GM20431 (cell line): ENCODE data around the gene RHBDD3.

Experiments
- in situ Hi-C: fragments of 300-500 bp; cut with MseI, MboI; formaldehyde crosslinking; loops from one replicate; pipeline ENCODE4 v1.15.0; 2020; ENCODE audit warnings: low sequenced_read_pairs; ENCODE audit not compliant: unreplicated experiment

The RHBDD3 gene

DNA sequence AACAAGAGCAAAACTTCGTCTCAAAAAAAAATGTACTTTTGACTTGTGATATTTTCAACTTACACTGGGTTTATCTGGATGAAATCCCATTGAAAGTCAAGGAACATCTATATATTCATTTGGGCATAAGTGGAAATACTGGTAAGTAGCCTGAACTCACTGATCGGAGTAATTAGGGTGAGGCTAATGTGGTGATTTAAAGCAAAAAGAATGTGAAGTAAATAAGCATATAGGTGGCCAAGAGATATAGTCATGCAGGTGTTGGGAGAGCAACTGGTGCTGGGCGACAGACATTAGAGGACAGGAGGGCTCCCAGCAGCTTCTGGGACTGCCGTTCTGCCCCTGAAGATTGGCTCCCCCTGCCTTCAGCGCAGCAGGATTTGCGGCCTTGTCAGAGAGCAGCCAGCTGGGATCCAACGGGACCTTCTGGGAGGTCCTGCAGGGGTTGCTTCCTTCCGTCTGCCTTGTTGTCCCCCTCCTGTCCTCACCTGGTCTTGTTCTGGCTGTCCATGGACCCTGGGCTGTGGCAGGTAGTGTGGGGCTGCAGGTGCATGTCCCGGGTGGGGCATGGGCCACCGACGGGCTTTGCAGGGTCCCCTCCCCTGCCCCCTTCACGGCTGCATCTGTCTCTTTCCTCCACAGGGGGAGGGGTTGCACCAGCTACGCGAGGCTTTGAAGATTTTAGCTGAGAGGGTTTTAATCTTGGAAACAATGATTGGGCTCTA, 14.1 kb downstream of the RHBDD3 start:
- in situ Hi-C loops, result no loop called here

DNA sequence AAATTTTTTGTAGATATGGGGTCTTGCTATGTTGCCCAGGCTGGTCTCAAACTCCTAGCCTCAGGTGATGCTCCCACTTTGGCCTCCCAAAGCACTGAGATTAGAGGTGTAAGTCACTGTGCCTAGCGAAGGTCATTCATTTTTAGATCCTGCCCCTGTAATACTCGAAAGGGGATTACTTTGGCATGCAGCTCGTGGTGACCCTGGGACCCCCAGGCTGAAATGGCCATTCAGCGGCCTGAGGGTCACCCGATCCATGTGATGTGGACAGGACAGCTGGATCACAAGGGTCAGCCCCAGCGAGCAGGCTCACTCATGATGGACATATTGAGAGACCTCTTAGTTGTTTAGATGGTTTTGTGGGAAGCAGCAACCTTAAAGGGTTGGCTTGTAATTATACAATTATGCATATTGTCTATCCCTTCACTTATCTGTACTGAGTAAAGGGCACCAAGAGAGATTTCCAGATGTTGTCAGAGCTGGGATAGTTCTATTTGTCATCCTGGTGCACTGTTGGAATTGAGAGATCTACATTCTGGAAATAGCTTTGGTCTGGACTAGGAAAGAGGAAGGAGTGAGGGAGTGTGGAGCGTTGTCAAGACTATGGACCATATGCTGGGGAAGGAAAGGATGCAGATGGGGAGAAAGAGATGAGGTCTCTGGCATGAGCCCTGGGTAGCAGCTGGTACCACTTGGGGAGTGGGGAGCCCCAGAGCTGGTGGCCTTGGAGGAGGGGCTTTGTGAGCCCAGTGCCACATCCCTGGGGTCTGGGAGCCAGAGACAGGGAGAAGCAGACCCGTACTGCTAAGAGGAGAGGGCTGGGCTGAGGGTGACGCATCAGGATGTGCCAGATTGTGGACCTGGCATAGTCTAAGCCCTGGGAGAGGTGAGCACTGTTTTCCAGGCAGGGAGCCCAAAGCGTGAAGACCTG, 15.5 kb downstream of the RHBDD3 start:
- in situ Hi-C loops, result no loop called here

DNA sequence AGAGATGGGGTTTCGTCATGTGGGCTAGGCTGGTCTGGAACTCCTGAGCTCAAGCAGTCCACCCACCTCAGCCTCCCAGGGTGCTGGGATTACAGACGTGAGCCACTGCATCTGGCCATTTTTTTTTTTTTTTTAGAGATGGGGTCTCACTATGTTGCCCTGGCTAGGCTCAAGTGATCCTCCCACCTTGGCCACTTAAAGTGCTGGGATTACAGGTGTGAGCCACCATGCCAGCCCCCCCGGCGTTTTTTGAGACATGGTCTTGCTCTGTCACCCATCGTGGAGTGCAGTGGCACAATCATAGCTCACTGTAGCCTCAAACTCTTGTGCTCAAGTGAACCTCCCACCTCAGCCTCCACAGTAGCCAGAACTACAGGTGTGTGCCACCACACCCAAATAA, 16.5 kb downstream of the RHBDD3 start:
- in situ Hi-C loops, result no loop called here

DNA sequence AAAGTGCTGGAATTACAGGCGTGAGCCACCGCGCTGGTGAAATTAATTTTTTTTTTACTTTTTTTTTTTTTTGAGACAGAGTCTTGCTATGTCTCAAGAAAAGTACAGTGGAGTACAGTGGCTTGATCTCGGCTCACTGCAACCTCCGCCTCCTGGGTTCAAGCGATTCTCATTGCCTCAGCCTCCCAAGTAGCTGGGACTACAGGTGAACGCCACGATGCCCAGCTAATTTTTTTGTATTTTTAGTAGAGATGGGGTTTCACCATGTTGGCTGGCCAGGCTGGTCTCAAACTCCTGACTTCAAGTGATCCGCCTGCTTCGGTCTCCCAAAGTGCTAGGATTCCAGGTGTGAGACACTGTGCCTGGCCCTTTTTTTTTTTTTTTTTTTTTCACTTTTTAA, 19.9 kb downstream of the RHBDD3 start:
- in situ Hi-C loops, result loop anchor here (25.0 kb wide), 1 partner anchor 636 kb away; no protein-coding TSS in a partner anchor

DNA sequence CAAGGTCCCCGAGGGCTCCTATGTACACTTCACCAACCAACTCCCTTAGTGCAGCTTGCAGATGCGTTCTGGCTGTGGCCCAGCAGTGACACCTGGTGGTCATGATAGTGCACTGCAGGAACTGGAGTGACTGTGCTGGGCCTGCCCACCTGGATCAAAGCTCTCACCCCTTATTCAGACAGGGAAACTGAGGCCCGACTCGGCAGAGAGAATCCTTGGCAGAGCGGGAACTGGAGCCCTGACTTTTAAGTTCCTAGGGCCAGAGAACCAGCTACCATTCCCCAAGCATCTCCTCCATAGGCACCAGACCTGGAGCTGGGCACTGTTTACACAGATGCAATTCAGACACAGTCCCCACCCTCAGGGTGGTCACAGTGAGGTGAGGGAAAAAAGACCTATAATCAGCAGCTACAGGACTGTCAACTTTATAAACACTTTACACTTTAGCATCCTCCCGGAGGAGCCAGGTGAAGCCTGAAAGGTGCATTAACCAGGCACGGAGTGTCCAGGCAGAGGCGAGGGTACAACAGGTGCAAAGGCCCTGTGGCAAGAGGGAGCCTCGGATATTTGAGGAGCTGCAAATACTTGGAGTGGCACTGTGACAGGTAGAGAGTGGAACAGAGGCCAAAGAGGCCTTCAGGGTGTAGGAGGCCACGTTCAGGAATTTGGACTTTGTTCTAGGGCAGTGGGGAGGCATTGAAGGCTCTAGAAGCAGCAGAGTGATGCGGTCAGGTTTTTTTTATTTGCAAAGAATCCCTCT, 22.0 kb downstream of the RHBDD3 start:
- in situ Hi-C loops, result loop anchor here (25.0 kb wide), 1 partner anchor 634 kb away; no protein-coding TSS in a partner anchor

DNA sequence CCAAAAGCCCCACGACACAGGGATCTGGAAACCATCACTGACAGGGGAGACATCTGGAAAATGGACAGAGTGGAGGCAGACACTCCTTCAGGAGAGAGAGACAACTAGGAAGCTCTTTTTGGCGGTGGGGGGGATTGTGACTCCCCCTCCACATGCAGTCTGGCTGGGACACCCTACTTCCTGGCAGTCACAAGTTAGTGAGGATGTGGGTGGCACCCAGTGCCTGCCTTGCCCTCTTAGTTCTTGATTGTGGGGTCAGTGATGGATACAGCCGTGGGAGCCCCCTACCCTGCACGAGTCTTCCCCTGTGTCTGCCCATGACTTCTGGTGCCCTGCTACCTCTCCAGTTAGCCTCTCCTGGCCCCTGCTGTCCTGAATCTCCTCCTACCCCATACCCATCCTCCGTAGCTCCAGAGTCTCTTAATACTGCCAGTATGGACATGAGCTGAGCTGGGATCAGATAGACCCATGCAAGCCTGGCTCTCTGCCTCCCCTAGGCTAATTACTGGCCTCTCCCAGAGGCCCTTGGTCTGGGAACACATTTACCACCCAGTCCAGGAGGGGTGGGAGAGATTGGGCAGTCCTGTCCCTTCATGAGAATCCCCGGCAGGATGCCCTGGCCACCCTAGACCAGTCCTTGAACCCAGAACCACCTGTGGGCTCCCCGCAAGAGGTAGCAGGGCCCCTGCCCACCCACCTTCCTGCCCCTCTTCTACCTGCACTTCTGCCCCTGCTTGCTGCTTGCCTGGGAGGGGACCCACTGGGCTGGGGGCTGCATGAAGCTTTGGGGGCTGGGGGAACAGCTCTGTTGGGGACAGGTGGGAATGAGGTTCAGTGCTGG, 22.8 kb downstream of the RHBDD3 start:
- in situ Hi-C loops, result loop anchor here (25.0 kb wide), 1 partner anchor 633 kb away; no protein-coding TSS in a partner anchor

DNA sequence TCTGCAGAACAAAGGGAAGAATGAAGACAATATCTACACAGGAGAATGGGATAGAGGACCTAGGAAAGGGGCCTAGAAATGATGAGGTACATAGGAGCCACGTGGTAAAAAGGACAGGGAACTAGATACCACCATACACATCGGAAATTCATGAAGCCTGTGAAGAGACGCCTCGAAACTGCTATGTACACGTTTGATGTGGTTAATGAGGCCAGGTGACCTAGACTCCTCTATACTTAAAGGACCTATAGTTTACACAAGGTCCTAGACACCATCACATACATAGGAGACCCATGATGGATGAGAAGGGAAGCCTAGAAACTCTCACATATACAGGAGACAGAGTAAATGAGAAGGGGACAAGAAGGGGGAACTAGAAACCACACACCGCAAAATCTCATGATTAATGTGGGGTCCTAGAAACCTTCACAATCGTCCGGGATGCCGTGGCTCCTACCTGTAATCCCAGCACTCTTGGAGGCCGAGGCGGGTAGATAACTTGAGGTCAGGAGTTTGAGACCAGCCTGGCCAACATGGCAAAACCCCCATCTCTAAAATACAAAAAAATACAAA, 23.8 kb downstream of the RHBDD3 start:
- in situ Hi-C loops, result loop anchor here (25.0 kb wide), 1 partner anchor 632 kb away; no protein-coding TSS in a partner anchor

DNA sequence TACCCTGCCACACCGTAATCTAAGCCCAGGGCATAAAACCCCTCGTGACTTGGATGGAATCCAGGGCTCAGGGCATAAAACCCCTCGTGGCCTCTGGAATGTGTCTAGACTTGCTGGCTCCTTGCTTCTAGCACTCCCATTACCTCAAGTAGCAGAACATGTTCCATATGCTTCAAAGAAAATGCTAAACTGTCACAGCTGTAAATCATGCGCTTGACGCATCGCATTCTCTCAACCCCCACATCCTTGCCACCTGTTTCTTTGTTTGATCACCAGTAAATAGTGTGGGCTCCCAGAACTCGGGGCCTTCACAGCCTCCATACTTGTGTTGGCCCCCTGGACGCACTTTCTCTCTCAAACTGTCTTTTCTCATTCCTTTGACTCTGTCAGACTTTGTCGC, 27.3 kb downstream of the RHBDD3 start:
- in situ Hi-C loops, result loop anchor here (25.0 kb wide), 1 partner anchor 628 kb away; no protein-coding TSS in a partner anchor

DNA sequence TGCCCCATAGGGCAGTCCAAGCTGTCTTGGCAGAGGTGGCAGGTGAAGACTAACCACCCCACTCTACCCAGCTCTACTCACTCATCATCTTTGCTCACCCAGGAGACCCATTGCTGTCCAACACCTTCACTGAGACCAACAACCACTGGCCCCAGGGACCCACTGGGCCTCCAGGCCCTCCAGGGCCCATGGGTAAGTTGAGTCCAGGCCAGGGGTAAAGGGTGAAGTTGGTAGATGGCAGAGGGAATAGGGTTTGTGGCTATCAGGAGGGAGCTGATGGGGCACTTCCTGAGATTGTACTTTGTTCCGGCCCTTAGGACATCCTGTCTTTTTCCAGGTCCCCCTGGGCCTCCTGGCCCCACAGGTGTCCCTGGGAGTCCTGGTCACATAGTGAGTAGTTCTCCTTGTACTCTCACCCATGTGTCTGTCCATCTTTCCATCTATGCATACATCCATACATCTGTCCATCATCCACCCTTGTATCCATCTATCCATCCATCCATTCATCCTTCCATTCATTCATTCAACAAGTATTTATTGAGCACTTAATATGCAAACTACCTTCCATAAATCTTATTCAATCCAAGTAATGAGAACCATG, 34.4 kb downstream of the RHBDD3 start:
- in situ Hi-C loops, result loop anchor here (25.0 kb wide), 1 partner anchor 621 kb away; no protein-coding TSS in a partner anchor

DNA sequence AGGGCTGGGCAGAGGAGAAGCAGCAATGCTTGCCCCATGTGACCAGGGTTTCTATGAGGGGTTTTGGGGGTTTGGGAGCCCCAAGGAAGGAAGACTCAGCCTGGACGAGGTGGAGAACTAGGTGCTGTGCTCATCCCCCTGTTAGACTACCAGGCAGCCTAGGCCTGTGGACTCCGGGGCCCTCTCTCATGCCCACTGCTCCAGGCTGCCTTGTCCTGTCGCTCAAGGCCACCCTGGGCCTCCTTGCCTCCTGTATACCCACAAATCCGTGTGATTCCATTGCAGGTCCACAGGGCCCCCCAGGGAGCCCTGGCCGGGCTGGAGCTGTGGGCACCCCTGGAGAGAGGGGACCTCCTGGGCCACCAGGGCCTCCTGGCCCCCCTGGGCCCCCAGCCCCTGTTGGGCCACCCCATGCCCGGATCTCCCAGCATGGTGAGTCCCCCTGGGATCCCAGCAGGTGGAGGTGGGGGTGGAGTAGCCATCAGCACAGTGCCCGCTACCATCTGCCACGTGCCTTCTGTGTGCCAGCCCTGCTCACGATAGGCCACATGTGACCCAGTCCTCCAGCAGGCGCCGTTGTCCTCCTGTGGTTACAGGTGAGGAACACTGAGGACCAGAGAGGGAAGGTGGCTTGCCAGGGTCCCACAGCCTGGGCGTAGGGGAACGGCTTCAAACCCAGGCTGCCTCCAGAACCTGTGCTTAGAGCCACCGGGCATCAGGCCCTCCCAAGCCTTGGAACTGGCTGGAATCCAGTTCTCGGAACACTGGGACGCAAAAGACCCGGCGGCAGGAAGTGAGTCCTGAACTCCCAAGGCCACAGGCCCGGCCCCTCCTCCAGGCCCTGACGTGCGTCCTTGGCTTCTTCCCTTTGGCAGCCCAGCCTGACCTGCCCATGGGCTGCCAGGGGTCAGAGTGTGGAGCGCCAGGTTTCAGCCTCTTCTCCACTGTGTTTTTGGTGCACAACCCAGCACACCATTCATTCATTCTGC, 35.5 kb downstream of the RHBDD3 start:
- in situ Hi-C loops, result loop anchor here (25.0 kb wide), 1 partner anchor 620 kb away; no protein-coding TSS in a partner anchor

DNA sequence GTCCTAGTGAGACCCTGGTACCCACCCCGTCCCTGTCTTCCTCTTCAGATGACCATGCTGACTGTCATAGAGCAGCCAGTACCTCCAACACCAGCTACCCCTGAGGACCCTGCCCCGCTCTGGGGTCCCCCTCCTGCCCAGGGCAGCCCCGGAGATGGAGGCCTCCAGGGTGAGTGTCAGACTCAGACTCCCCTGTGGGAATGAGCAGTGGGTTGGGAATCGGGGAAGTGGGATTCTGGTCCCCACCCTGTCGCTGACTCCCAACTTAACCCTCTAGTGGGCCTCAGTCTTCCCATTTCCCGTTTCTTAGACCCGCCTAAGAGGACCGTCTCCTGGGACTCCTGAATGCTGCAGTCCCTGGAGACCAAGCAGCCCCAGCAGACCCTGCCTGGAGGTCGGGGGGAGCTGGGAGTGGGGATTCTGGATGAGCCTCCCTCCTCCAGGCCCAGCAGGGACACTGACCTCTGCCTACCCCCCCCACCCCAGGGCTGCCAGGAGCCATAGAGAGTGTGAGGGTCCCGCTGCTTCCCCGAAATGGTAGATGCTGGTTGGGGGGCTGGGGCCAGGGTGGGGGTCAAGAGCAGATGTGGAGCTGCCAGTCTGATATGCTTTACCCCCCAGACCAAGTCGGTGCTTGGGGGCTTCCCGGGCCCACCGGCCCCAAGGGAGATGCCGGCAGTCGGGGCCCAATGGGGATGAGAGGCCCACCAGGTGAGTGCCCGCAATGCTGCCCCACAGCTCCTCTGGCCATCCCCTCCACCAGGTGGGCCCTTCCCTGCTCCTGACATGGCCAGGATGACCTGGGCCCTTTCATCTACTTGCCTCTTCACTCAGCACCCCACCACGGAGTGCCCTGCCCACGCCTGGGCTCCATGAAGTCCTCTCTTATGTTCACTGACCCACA, 36.6 kb downstream of the RHBDD3 start:
- in situ Hi-C loops, result loop anchor here (25.0 kb wide), 1 partner anchor 619 kb away; no protein-coding TSS in a partner anchor

DNA sequence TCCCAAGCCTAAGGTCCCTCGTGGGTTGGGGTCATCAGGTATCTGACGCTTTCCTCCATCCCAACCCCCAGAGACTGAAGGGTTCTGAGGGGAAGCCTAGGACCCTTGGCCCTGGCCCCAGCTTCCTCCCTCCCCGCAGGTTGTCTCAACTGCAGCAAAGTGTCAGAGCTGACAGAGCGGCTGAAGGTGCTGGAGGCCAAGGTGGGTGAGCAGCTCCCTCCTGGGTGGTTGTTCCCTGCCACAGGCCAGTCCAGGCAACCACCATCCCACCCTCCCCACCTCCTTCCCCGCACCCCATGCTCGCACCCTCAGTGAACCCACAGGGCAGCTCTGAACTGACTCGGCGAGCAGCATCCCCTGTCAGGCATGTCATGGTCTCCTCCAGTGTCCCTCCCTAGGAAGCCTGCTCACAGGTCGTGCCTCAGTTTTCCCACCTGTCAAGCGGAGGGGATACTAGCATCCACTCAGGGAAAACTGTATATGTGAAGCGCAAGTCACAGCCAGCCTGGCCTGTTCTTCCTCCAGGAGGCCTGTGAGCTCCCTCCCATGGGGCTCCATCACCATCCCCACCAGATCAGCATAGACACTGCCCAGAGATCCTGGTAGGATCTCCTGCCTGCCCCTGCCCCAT, 41.3 kb downstream of the RHBDD3 start:
- in situ Hi-C loops, result loop anchor here (25.0 kb wide), 1 partner anchor 614 kb away; no protein-coding TSS in a partner anchor

DNA sequence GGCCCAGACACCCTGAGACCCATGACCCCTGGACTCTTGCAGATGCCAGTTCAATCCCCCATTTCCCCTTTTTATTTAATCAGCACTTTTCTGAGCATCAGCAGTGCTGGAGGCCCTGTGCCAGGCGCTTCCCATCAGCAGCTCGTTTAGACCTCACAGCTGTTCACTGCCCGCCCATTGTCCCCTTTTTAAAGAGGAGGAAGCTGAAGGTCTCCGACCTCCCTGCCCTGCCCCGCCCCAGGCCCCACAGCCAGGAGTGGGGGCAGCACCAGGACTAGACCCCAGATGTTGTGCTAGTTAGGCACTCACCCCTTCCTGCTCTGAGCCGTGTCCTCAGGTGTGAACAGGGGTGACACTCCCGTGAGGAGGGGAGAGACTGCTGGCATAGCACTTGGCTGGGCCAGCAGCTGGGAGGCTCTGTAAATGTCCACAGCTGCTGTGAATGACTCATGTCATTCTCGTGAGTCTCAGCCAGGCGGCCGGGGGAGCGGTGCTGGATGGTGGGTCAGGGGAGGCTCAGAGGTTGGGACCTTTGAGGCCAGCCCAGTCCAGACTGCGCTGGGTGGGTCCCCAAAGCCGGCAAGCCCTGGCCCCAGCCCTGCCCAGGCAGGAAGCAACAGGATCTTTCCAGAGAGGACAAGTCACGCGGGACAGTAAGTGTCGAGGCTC, 42.2 kb downstream of the RHBDD3 start:
- in situ Hi-C loops, result loop anchor here (25.0 kb wide), 1 partner anchor 613 kb away; no protein-coding TSS in a partner anchor

DNA sequence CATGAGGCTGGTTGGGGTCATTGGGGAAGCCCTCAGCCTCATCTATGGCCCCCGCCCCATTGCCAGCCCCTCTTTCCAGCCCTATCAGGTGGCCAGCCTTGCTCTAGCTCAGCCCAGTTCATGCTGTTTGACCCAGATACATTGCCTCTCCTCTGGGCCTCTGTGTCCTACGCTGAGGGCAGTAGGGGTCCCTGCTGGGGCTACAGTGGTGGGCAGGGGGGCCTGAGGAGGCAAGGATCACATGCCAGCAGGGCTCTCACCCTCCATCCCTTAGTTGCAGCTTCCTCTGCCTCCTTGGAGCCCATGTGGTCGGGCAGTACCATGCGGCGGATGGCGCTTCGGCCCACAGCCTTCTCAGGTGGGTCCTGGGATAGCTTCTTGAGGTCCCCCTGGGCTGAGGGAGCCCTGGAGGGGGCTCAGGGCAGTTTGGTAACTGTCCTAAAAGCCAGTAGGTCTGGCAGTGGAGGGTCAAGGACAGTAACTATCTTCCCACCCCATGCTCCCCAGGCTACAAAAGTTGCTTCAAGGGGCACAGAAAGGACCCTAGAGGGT, 42.8 kb downstream of the RHBDD3 start:
- in situ Hi-C loops, result loop anchor here (25.0 kb wide), 1 partner anchor 613 kb away; no protein-coding TSS in a partner anchor
